Measurements from ENCODE around the gene LRRC1.

Gene LRRC1

DNA sequence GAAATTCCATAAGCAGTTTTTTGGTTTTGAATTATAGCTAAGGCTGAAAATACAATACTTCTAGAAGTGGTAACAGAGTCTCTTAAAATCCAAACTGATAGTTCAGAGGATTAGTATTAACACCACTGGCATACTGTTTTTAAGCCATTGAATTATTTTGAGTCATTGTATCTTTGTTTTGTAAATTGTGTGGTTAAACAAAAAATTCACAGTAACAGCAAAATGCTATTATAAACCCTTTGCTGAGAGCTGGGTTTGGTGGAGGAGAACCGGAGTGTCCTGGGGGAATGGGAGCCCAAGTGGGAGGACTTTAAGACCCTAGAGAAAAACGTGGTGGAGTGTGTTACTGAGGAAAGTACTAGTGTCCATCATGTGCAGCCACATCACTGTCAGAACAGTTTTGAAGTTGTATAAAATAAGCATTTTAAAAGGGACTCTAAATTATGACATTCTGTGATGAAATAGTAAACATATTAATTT lies 125.1 kb downstream of the LRRC1 start:
- in situ Hi-C loops (cut with MboI; ENCODE audit: low sequenced_read_pairs), result no loop called here

- in situ Hi-C loops (cut with MboI; ENCODE audit: low sequenced_read_pairs), result no loop called here
Observed at GRCh38 chr6:53920881-53921280, 126.1 kb downstream of the LRRC1 start.

GRCh38 chr6:53921639-53922038 lies 126.8 kb downstream of the LRRC1 start:
- in situ Hi-C loops (cut with MboI; ENCODE audit: low sequenced_read_pairs), result no loop called here

DNA sequence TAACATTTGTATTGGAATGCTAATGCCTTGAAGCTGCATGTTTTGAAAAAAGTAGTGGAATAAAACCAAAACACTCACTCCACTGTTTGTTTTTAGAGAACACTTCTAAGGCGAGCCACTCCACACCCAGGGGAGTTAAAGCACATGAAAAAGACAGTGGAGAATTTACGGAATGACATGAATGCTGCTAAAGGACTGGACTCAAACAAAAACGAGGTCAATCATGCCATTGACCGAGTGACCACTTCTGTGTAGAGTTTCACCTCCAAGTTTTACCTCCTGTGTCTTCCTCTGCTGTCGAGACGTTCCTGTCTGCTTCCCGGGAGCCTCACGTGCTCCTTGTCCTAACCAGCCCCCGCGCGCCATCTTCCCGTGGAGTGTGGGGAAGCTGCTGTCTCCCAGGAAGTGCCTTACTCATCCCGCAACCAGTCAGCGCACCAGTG lies 127.8 kb downstream of the LRRC1 start:
- in situ Hi-C loops (cut with MboI; ENCODE audit: low sequenced_read_pairs), result no loop called here

DNA sequence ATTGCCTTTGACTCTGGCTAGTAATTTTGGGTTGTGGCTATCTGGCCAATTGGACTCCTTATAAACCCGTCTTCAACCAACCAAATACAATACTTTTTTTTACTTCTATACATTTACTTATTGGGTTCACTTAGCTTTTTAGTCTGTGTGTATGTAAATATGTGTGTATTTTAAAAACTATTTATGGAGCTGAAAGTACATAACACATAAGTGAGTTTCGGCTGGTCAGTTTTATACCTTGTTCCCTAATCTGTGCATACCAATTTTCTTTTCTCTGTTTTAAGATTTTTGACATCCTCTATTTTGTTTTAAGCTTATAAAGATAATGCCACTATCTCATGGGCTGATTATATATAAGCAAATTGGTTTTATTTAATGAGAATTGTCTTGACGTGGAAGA lies 129.5 kb downstream of the LRRC1 start:
- in situ Hi-C loops (cut with MboI; ENCODE audit: low sequenced_read_pairs), result no loop called here

DNA sequence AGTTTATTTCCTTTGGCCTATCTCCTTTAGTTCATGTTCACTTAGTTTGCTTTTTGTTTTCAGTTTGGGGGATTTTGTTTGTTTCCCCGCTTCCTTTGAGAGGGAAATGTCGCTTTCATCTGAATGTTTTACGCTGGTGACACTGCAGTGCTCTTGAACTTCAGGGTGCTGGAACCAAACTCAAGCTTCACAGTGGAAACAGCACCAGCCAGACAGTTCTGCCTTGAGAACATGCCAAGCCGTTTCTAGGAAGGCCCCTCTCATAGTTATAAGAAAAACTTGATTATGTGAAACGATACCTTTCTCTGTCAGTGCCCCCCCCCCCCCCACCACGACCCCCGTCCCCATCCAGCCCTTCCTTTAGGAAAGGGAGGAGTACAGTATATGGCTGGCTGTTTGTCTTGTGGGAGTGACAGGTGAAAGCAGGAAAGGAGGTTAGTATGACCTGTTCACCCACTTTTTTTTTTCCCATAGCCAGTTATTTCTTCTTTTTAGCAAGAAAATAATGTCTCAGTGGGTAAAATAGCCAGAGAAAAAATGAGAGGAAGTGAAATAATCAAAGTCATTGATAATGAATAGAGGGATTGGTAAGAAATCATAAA lies 130.1 kb downstream of the LRRC1 start:
- in situ Hi-C loops (cut with MboI; ENCODE audit: low sequenced_read_pairs), result no loop called here

GRCh38 chr6:53925891-53926290 lies 131.1 kb downstream of the LRRC1 start:
- in situ Hi-C loops (cut with MboI; ENCODE audit: low sequenced_read_pairs), result no loop called here

DNA sequence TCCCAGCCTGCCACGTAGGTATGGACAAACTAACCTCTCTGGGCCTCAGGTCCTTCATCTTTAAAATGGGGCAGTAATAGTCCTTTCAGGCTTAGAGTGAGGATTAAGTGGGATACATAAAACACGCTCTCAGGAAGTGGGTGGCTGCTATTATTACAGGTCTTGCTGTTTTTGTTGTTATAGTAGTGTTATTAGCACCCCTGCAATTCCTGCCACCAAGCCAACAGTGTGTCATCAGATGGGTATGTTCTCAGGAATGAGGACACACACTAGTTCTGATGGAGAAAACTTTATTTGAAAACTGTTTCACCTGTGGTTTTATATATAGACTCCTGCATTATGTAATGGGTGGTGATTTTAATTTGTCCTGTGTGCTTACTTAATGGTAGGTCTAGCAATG lies 131.7 kb downstream of the LRRC1 start:
- in situ Hi-C loops (cut with MboI; ENCODE audit: low sequenced_read_pairs), result no loop called here

DNA sequence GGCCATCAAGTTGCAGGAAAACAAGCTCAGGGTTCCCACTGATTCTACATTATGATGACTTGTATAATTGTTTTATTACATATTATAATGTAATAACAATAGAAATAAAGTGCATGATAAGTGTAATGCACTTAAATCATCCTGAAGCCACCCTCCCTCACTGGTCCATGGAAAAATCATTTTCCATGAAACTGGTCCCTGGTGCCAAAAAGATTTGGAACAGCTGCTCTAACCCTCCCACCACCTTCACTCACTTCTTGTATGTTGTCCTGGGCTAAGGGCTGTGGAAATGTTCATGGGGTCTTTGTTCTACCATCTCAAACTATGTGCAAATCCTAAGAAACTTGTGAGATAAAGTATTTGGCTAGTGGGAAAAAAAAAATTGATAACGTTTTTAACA lies 133.8 kb downstream of the LRRC1 start:
- in situ Hi-C loops (cut with MboI; ENCODE audit: low sequenced_read_pairs), result no loop called here

GRCh38 chr6:53929041-53929820 lies 134.4 kb downstream of the LRRC1 start:
- in situ Hi-C loops (cut with MboI; ENCODE audit: low sequenced_read_pairs), result no loop called here

- in situ Hi-C loops (cut with MboI; ENCODE audit: low sequenced_read_pairs), result no loop called here
Observed at GRCh38 chr6:53929821-53930120, 135.0 kb downstream of the LRRC1 start.

DNA sequence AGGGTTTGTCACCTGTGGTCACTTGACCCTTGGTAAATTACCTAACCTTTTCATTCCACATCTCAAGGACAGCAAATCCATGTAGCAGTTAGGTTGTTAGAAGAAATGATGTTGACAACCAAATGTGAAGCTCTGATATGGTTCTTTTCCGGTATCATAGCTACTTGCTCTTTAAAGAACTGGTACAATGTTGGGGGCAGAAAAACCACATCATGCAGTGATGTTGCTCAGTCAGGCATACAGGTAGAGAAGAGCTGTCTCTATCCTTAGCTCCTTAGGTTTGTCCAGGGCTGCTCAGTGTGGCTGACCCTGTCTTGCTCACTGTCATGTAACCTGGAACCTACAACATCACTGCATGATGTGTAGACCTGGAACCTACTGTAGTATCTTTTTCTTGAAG lies 135.5 kb downstream of the LRRC1 start:
- in situ Hi-C loops (cut with MboI; ENCODE audit: low sequenced_read_pairs), result no loop called here

DNA sequence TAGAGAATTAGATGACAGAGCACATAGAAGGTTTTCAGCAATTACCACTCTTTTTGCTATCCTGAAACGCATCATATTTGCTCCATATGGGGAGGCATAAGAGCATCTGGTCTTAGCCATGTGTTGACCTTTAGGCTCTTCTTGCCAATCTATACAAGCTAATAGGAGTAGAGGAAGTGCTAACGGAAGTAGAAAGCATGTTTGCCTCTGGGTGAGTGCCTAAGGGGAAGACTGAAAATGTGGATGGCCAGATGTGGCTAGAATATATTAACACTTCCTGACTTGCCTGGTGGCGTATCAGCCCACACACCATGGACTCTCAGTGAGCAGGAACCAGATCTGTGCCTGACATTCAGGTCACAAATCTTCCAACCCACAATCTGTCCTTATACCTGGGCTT lies 136.3 kb downstream of the LRRC1 start:
- in situ Hi-C loops (cut with MboI; ENCODE audit: low sequenced_read_pairs), result no loop called here

GRCh38 chr6:53932516-53932915 lies 137.7 kb downstream of the LRRC1 start:
- in situ Hi-C loops (cut with MboI; ENCODE audit: low sequenced_read_pairs), result no loop called here

GRCh38 chr6:53934023-53934422 lies 139.2 kb downstream of the LRRC1 start:
- in situ Hi-C loops (cut with MboI; ENCODE audit: low sequenced_read_pairs), result no loop called here

DNA sequence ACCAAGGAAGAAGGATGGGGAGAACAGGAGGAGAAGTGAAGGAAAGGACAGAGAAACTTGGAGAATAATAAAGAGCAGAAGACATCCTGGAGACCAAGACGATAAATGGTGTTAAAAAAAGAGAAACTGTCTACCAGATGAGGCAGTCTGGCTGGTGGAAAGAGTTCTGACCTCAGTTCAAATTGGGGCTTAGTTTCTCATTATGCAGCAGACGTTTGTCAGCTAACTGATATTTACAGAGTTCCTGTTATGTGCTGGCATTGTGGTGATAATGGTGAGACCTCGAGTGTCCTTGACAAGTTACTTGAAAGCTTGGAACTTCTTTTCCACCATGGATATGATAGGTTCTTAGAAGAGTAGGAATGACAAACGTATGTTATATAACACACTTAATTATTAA lies 142.7 kb downstream of the LRRC1 start:
- in situ Hi-C loops (cut with MboI; ENCODE audit: low sequenced_read_pairs), result no loop called here

GRCh38 chr6:53938810-53939209 lies 144.0 kb downstream of the LRRC1 start:
- in situ Hi-C loops (cut with MboI; ENCODE audit: low sequenced_read_pairs), result no loop called here

- in situ Hi-C loops (cut with MboI; ENCODE audit: low sequenced_read_pairs), result no loop called here
Observed at GRCh38 chr6:53939830-53940229, 145.0 kb downstream of the LRRC1 start.

DNA sequence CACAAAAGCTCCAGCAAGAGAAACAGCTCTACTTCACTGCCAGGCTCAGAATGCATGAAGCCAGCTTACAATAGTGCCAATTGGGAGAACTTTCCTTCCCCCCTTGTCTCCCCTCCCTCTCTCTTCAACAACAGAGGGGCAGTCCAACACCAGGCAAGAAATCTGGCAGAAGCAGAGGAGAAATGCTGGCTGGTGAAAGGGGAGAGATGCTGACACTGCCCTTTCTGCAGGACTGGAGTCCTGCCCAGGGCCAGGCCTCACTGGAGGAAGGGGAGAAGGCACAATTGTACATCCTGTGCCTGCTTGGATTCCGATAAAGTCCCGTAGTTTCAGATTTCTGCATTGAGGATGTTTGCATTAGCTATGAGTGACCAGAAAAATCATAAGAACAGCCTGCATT lies 148.6 kb downstream of the LRRC1 start:
- in situ Hi-C loops (cut with MboI; ENCODE audit: low sequenced_read_pairs), result no loop called here

DNA sequence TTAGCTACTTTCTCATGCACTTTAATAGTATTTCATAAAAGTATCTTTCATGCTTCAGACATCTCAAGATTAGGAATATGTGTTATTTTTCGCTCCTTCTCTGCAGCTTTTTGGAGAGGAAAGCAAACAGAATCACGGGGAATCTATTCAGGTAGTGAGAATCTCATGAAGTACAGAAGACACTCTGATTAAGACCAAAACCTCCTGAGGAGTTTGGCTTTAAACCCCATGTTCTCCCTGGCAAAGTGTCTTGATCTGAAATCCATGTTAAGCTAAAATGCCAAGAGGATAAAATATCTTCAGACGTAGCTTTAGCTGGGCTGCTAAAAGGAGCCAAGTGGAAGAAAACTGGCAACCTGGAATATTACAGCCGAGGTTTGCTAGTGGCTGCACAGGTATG lies 149.3 kb downstream of the LRRC1 start:
- in situ Hi-C loops (cut with MboI; ENCODE audit: low sequenced_read_pairs), result no loop called here

GRCh38 chr6:53944543-53944942 lies 149.7 kb downstream of the LRRC1 start:
- in situ Hi-C loops (cut with MboI; ENCODE audit: low sequenced_read_pairs), result no loop called here

- in situ Hi-C loops (cut with MboI; ENCODE audit: low sequenced_read_pairs), result no loop called here
Observed at GRCh38 chr6:53945765-53946407, 151.1 kb downstream of the LRRC1 start.
